ENCODE data around the gene RNF151.

Gene RNF151

DNA sequence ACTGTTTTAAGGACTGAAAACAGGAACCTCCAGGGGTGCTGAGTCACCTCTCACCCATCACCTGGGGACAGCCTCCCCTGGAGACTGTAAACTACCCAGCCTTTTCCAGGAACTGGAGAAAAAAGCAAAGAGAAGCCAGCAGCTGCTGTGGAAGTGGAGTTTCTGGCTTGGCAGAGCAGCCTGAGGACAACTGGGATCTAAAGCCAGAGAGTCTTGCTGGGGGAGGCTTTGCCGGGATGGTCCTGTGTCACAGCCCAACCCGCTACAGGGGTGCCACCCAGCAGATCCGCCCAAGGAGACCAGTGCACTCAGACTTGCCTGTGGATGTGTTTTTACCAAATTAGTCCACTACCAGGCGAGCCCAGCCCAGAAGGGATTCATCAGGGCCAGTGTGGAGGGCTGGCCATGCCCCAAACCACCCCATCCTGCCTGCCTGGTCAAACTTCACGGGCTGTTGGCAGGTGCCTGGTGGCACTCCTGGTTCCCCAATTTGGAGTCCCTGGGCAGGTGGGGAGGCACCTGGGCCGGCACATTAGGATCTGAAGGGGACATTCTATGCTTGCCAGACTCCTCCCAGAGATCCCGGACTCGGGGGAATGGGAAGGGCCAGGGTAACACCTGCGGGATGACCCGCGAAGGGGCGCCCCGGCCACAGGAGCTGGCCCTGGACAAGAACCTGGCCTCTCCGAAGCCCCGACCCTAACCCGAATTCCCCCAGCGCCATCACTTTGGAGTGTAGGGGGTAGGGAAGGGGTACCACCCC lies 24.4 kb upstream of the RNF151 start:
- H3K27me3 ChIP-seq (ENCODE audit: control insufficient read depth, insufficient read depth, low read length): no peaks in the 10 kb centered on the region
- no peaks in the 10 kb centered on the region for H3K79me2 ChIP-seq
- TF ChIP-seq CTCF (IDR thresholded peaks at IDR 0.05): no peak
- H3K27ac ChIP-seq: peak overlapping the region; percentile 47
- no peaks in the 10 kb centered on the region for H3K9me3 ChIP-seq (ENCODE audit: control insufficient read depth, low read length)
- H3K4me2 ChIP-seq (ENCODE audit: low read length): peak overlapping the region; percentile 89
- peak overlapping the region; percentile 93 for H2AFZ ChIP-seq
- peak overlapping the region; percentile 61 for H3K4me3 ChIP-seq (ENCODE audit: low read depth, low read length)
- H3K4me1 ChIP-seq: peaks cover 8% of the 10 kb centered on the region
- H3K9ac ChIP-seq: no peak overlapping the region
- no peaks in the 10 kb centered on the region for H3K36me3 ChIP-seq (ENCODE audit: control insufficient read depth, insufficient read depth, low read length)

- no peaks in the 10 kb centered on the region for H3K36me3 ChIP-seq (ENCODE audit: control insufficient read depth, insufficient read depth, low read length)
- H3K9me3 ChIP-seq (ENCODE audit: control insufficient read depth, low read length): no peaks in the 10 kb centered on the region
- H3K27me3 ChIP-seq (ENCODE audit: control insufficient read depth, insufficient read depth, low read length): no peaks in the 10 kb centered on the region
- peak within 1 kb of the TSS; percentile 47 for H3K27ac ChIP-seq
- H2AFZ ChIP-seq: peak within 1 kb of the TSS; percentile 93
- no peak for TF ChIP-seq CTCF (IDR thresholded peaks at IDR 0.05)
- H3K79me2 ChIP-seq: no peaks in the 10 kb centered on the region
- H3K4me2 ChIP-seq (ENCODE audit: low read length): peak within 1 kb of the TSS; percentile 89
- H3K4me1 ChIP-seq: peaks cover 8% of the 10 kb centered on the region
- H3K9ac ChIP-seq: no peak within 1 kb of the TSS
- peak within 1 kb of the TSS; percentile 61 for H3K4me3 ChIP-seq (ENCODE audit: low read depth, low read length)
Observed at GRCh38 chr16:1942810-1943726, 23.6 kb upstream of the RNF151 start, which contains the start of gene MSRB1. TSS of gene MSRB1 (minus strand) at chr16:1943199. CDS start at chr16:1943156, 43 bp downstream.

- H3K9ac ChIP-seq: no peak overlapping the region
- H3K27ac ChIP-seq: no peak overlapping the region
- H3K79me2 ChIP-seq: no peaks in the 10 kb centered on the region
- no peaks in the 10 kb centered on the region for H3K9me3 ChIP-seq (ENCODE audit: control insufficient read depth, low read length)
- H3K4me2 ChIP-seq (ENCODE audit: low read length): no peak overlapping the region
- H2AFZ ChIP-seq: no peak overlapping the region
- H3K27me3 ChIP-seq (ENCODE audit: control insufficient read depth, insufficient read depth, low read length): no peaks in the 10 kb centered on the region
- H3K4me1 ChIP-seq: peaks cover 8% of the 10 kb centered on the region
- no peak overlapping the region for H3K4me3 ChIP-seq (ENCODE audit: low read depth, low read length)
- no peak for TF ChIP-seq CTCF (IDR thresholded peaks at IDR 0.05)
- no peaks in the 10 kb centered on the region for H3K36me3 ChIP-seq (ENCODE audit: control insufficient read depth, insufficient read depth, low read length)
Observed at GRCh38 chr16:1944612-1945199, 21.9 kb upstream of the RNF151 start.

DNA sequence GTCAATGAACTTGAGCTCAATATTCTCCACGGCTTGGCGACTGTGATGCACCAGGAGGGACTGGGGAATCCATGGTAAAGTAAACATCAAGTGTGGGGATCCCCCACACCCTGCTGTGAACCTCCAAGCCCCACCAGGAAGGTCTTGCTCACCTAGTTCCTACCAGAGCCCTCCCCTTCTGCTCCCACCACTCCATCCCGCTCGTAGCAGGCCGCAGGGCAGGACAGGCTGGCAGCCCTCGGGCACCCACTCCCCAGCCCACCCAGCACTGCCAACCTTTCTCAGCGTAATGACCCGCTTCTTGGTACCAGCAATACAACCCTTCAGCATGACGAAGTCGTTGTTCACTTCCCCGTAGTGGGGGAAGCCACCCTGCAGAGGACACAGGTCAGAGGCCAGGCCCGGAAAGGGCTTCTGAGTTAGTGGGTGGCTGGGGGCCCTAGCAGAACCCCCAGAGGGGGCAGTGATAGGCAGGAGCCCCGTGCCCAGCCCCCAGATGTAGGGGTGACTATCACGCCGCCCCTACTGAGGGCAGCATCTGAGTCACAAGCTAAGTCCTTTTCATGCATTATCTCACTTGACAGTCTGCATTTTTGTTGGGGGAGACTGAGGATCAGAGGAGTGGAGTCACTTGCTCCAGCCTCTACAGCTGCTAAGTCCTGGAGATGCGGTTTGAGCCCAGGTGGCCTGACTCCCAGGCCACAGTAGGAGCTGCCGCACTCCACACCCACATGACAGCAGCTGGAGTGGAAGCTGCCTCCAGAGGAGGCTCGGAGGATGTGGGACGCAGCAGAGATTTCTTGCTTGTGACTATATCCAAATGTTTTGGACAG lies 20.9 kb upstream of the RNF151 start:
- no peaks in the 10 kb centered on the region for H3K27me3 ChIP-seq (ENCODE audit: control insufficient read depth, insufficient read depth, low read length)
- H3K36me3 ChIP-seq (ENCODE audit: control insufficient read depth, insufficient read depth, low read length): no peaks in the 10 kb centered on the region
- H3K4me1 ChIP-seq: peaks cover 8% of the 10 kb centered on the region
- no peak overlapping the region for H2AFZ ChIP-seq
- no peak overlapping the region for H3K4me3 ChIP-seq (ENCODE audit: low read depth, low read length)
- H3K9me3 ChIP-seq (ENCODE audit: control insufficient read depth, low read length): no peaks in the 10 kb centered on the region
- no peak overlapping the region for H3K27ac ChIP-seq
- no peak overlapping the region for H3K9ac ChIP-seq
- H3K79me2 ChIP-seq: no peaks in the 10 kb centered on the region
- TF ChIP-seq CTCF (IDR thresholded peaks at IDR 0.05): no peak
- no peak overlapping the region for H3K4me2 ChIP-seq (ENCODE audit: low read length)
